Suprapubic skin (tissue), 3 donors: Measurements from ENCODE around the gene PYGB.

Experiments used
- POLR2AphosphoS5 ChIP-seq, 3 donors: sonication (generic); formaldehyde crosslinking; IDR thresholded peaks; one replicate each; pipeline ENCODE4 v1.6.1; 2017; ENCODE audit warnings: antibody characterized with exemption in 3 of 3
- TF ChIP-seq, protein P1 (sequence below), 2 donors: fragments of 200-600 bp in 1 of 2; fragments of 450-650 bp in 1 of 2; sonication (generic) in 1 of 2; IDR thresholded peaks; one replicate each; pipeline ENCODE4 v1.5.1; 2016 to 2019; ENCODE audit warnings: antibody characterized with exemption in 2 of 2, mild to moderate bottlenecking in 1 of 2, moderate library complexity in 1 of 2

DNA sequence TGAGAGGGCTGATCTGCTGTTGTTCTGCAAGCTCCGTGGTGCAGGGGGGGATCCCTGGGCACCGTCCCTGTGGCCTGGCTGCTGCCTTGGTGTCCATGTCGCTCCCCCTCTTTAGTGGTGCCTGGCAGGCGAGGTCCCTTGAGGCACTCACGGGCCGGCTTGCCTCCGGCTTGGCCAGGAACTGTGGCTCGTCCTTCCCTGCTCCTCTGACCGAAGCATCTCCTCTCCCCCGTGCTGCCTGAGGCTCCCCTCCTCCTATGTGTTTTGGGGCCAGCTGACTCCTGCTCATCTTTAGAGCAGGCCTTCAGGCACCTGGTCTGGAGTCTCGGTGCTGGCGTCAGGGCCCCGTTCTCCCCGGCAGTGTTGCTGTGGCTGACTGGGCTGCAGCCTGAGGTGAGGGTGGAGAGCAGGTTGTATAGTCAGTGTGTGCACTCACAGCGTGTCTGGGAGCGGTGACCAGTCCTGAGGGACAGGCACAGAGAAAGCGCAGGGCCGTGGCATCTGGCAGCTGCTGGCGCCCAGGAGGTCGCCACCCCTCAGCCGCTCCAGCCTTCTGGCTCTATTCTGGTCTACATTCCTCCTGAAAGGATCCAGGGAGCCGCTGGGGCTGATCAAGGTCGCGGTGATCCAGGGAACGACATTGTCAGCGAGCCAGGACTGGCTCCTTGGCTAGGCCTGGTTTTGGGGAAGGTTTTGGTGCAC, 43.7 kb downstream of the PYGB start:
- TF ChIP-seq, protein P1, sequence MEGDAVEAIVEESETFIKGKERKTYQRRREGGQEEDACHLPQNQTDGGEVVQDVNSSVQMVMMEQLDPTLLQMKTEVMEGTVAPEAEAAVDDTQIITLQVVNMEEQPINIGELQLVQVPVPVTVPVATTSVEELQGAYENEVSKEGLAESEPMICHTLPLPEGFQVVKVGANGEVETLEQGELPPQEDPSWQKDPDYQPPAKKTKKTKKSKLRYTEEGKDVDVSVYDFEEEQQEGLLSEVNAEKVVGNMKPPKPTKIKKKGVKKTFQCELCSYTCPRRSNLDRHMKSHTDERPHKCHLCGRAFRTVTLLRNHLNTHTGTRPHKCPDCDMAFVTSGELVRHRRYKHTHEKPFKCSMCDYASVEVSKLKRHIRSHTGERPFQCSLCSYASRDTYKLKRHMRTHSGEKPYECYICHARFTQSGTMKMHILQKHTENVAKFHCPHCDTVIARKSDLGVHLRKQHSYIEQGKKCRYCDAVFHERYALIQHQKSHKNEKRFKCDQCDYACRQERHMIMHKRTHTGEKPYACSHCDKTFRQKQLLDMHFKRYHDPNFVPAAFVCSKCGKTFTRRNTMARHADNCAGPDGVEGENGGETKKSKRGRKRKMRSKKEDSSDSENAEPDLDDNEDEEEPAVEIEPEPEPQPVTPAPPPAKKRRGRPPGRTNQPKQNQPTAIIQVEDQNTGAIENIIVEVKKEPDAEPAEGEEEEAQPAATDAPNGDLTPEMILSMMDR (IDR thresholded peaks at IDR 0.05): no peak
- no peak for TF ChIP-seq POLR2AphosphoS5 (IDR thresholded peaks at IDR 0.05)
